ENCODE data around the gene WWC2. TPM values are rescaled to one million over a fixed set of nuclear protein-coding genes. Genes with fewer than 3 reads are reported as not detected.

The WWC2 gene
- total RNA-seq, 1 experiment from 2014 or later = 39.1 TPM

- no TSS peak for BruUV-seq (replicated peaks)
- Histone ChIP-seq H4K20me1 (ENCODE audit: insufficient read depth) (no peaks in the 10 kb centered on the region), H3K4me2 (ENCODE audit: low read length) (no peak overlapping the region), H3K36me3 (ENCODE audit: control insufficient read depth in 1 of 2, insufficient read depth in 2 of 2, low read length in 2 of 2) (no peaks in the 10 kb centered on the region), H3K9ac (ENCODE audit: low read length) (no peak overlapping the region), H3K9me2 (ENCODE audit: insufficient read depth) (no peaks in the 10 kb centered on the region), H2AFZ (ENCODE audit: low read depth, low read length, poor library complexity, severe bottlenecking) (no peak overlapping the region), H3K9me3 (ENCODE audit: control insufficient read depth in 1 of 2, insufficient read depth in 1 of 2, low read depth in 1 of 2, low read length in 2 of 2) (no peaks in the 10 kb centered on the region), H3K27me3 (ENCODE audit: insufficient read depth, low read length) (no peaks in the 10 kb centered on the region), H3K4me1 (ENCODE audit: control insufficient read depth in 1 of 2, insufficient read depth in 2 of 2, low read length in 2 of 2) (peaks cover 4 to 13% of the 10 kb centered on the region in 2 experiments; a peak in 3 of 4 replicates), H3K79me2 (ENCODE audit: insufficient read depth, low read length) (peaks cover 6% of the 10 kb centered on the region), H3K4me3 (replicated peaks in 1 of 2; ENCODE audit: low read depth in 1 of 2, low read length in 2 of 2) (no peak overlapping the region), H3K27ac (ENCODE audit: low read depth, low read length) (no peak overlapping the region)
- DNase-seq (ENCODE audit: low read depth, low spot score) (no peak), ATAC-seq (no peak)
- TF ChIP-seq SRF (IDR thresholded peaks at IDR 0.05; ENCODE audit: low read depth) (no peak), CEBPB (IDR thresholded peaks at IDR 0.05; ENCODE audit: low read depth) (no peak), EZH2 (IDR thresholded peaks at IDR 0.05) (no peak), EGR1 (IDR thresholded peaks at IDR 0.05; ENCODE audit: low read depth) (no peak), YY1 (IDR thresholded peaks at IDR 0.05; ENCODE audit: extremely low read depth, insufficient replicate concordance, low read depth, low read length) (no peak), ZNF274 (IDR thresholded peaks at IDR 0.05; ENCODE audit: low read depth, low read length) (no peak), POLR2AphosphoS5 (IDR thresholded peaks at IDR 0.05; ENCODE audit: low read depth, low read length) (no peak), CTCF (IDR thresholded peaks at IDR 0.05 in 2 of 3, conservative IDR thresholded peaks at IDR 0.05 in 1 of 3; ENCODE audit: borderline replicate concordance in 1 of 3, insufficient read depth in 1 of 3, low read depth in 2 of 3, low read length in 2 of 3) (no peak), EZH2phosphoT487 (IDR thresholded peaks at IDR 0.05; ENCODE audit: borderline replicate concordance) (no peak), TCF7L2 (IDR thresholded peaks at IDR 0.05; ENCODE audit: borderline replicate concordance, extremely low read depth, insufficient read depth, insufficient read length) (no peak), JUND (IDR thresholded peaks at IDR 0.05) (no peak), RAD21 (IDR thresholded peaks at IDR 0.05; ENCODE audit: low read depth) (no peak), ELF1 (IDR thresholded peaks at IDR 0.05; ENCODE audit: borderline replicate concordance, low read depth) (no peak), SIN3A (IDR thresholded peaks at IDR 0.05; ENCODE audit: low read depth) (no peak), FOSL1 (IDR thresholded peaks at IDR 0.05; ENCODE audit: low read depth) (no peak)
- TF ChIP-seq, protein P1, sequence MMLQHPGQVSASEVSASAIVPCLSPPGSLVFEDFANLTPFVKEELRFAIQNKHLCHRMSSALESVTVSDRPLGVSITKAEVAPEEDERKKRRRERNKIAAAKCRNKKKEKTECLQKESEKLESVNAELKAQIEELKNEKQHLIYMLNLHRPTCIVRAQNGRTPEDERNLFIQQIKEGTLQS (IDR thresholded peaks at IDR 0.05) = no peak
- intact Hi-C loops (cut with micrococcal nuclease) = no loop called here
- ChIA-PET POLR2A (no interaction called here), CTCF (no interaction called here), RAD21 (ENCODE audit: low non-redundant PET in 1 of 2, low total read pairs in 2 of 2, uncharacterized antibody in 2 of 2, unreplicated experiment in 2 of 2) (no interaction called here)
These were observed 3.9 kb upstream of the WWC2 start for GRCh38 chr4:183095199-183095512.
